Hepatic stellate cell (primary cell): ENCODE measurements around the gene PLEKHN1.
"Not testable (repeated sequence)": the region's sequence is repeated elsewhere in the genome, so short reads cannot be mapped to it uniquely, and the experiment has no call there.

Experiments used
- DNase-seq: peaks from one replicate; pipeline ENCODE4 v3.0.0; 2011; ENCODE audit warnings: low spot score

PLEKHN1 gene

DNA sequence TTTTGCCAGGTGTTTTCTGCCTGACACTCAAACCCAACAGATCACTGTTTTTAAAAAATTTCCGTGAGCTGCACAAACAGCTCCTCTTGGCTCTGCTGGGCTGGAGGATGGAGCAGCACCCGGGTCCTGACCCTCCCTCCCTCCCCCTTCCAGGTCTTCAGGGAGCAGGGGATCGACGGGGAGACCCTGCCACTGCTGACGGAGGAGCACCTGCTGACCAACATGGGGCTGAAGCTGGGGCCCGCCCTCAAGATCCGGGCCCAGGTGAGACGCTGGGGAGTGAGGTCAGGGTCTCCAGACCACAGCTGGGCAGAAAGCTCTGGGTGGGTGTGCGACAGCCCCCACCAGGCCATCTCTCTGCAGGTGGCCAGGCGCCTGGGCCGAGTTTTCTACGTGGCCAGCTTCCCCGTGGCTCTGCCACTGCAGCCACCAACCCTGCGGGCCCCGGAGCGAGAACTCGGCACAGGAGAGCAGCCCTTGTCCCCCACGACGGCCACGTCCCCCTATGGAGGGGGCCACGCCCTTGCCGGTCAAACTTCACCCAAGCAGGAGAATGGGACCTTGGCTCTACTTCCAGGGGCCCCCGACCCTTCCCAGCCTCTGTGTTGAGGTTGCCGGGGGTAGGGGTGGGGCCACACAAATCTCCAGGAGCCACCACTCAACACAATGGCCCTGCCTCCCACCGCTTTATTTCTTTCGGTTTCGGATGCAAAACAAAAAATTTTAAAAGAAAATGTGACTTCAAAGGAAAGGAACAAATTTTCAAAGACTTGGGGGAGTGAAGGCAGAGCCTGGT is 22.5 kb upstream of the PLEKHN1 start:
- DNase-seq = no peak

DNA sequence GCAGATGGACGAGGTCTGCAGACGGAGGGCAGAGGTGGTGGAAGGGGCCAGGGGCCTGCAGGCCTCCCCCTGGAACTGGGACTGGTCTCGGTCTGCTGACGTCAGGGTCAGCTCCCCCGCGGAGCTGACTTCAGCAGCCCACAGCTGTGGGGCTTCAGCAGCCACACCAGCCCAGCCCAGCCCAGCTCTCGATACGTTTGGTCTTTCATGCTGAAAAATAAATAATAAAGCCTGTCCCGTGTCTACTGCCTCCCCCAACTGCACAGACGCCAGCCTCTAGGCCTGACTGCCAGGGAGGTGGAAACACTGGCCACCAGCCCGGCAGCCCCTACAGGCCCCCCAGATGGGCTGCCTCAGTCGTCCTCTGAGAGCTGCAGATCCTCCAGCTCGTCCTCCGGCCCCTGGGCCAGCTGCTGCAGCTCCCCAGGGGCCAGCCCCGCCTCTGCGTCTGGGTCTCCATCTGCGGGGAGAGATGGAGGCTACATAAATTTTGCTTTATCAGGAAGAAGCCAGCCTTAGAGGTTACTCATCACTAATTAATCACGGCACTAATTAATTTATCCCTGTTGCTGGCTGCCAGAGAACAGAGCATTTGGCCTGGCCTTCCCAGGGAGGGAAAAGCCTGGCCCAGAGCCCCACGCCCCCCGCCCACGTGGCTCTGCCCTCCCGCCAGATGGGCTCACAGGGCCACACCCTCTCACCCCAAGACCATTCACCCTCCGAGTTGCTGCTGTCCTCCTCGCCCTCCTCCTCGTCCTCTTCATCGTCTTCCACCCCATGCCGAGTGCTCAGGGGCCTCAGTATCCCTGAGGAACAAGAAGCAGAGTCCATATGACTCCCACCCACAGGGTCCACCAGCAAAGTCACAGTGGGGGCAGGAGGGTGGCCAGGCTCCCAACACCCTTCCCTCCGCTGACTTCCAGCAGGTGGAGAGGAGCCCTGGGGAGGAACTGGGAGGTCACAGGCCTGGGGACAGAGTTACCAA is 21.6 kb upstream of the PLEKHN1 start:
- DNase-seq = no peak

DNA sequence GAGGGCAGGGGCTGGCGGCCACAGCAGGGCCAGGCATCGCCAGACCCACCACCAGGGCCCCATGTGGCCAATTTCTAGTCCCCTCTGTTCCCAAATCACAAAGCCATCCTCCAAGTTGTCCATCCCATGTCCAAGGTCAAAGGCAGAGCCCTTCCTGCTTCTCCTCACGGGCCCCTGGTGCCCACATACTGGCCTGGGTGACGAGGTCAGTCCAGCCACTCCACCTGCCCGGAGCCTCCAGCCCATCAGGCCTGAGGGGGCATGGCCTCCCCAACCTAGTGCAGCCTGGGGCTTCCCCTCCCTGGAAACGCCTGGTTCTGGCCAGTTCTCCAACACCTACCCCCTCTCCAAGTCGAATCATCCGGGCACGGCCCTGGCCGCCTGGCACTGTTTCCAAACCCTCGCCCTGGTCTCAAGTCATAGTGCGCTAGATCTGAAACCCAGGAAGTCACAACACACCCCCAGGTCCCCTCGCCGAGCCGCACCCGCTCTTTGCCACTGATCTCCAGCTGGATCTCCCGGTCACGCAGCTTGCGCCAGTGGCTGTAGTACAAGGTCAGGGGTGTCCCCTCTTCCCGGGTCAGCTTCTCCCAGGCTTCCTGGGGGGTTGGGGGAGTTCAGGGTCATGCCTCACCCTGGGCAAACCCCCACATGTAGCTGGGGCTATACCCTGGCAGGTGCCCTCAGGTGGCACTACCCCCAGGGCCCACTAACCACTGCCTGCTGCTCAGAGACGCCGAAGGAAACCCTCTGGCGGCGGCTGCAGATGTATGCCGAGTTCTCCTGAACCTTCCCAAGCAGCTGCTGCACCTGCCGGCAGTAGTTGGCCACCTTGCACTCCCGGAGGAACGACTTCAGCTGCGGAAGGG is 20.4 kb upstream of the PLEKHN1 start:
- DNase-seq = no peak

DNA sequence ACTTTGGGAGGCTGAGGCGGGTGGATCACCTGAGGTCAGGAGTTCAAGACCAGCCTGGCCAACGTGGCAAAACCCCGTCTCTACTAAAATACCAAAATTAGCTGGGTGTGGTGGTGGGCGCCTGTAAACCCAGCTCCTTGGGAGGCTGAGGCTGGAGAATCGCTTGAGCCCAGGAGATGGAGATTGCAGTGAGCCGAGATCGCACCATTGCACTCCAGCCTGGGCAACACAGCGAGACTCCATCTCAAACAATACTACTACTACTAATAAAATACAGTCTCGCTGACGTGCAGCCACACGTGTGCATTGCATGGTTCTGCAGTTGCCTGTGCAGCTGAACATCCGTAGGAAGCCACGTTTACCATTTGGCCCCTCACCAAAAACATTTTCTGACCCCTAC is 19.5 kb upstream of the PLEKHN1 start:
- not testable (repeated sequence) for DNase-seq

DNA sequence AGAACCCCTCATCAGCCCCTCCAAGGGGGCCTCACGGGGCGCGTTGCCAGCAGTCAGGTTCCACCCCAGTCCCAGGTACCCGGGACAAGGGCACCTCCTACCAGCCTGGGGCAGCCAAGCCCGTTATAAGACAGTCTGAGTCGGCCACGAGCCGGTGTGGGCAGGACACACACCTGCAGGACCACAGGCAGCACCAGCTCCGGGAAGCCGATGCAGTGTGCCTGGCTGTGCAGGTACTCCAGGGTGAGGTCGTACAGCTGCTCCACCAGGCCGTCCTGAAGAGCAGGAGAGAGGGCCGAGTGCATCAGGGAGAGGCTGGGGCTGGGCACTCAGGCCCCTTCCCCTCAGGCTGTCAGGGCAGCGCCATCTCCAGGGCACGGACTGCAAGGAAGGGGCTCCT is 18.3 kb upstream of the PLEKHN1 start:
- DNase-seq = no peak

DNA sequence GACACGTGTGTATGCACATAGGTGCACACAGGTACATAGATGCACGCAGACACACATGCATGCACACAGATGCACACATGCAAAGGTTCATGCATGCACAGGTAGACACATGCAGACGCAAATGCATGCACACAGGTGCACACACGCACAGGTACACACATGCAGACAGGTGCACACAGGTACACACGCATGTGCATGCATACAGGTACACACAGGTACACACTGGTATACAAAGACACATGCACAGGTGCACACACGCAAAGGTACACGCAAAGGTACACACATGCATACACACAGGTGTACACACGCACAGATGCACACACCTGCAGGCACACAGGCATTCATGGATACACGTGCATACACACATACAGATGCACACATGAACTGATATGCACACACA is 16.0 kb upstream of the PLEKHN1 start:
- DNase-seq = no peak

DNA sequence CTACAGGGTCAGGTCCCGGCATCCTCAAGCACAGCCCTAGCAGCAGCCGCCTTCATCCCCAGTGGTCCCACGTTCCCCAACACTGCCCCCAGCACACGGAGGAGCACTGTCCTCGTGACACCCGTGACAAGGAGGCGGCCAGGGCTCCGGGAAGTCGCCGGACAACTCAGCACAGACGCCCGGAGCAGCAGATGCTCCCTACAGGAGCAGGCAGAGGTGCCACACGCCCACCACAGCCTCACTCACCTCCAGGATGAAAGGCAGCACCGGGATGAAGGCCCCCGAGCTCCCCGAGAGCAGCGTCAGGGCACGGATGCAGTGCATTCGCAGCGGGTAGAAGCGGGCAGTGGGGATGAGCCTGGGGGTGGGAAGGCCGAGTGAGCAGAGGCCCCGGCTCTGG is 15.4 kb upstream of the PLEKHN1 start:
- DNase-seq = no peak

DNA sequence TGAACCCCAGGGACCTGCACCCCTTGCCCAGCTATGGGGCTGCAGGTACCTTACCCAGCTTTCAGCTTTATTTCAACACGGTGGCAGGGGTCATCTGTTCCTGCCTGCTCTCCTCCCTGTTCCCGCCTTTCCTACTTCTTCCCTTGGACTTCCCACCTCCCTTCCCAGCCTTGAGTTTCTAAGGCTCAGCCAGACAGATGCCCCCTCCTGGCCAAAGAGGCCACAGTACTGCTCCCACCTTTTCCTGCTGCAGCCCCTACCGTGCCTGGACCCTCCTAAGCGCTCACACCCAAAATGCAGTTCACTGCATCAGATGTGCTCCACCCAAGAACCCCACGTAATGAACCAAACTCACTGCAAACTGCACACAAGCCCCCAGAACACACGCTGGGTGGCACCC is 14.9 kb upstream of the PLEKHN1 start:
- no peak for DNase-seq

DNA sequence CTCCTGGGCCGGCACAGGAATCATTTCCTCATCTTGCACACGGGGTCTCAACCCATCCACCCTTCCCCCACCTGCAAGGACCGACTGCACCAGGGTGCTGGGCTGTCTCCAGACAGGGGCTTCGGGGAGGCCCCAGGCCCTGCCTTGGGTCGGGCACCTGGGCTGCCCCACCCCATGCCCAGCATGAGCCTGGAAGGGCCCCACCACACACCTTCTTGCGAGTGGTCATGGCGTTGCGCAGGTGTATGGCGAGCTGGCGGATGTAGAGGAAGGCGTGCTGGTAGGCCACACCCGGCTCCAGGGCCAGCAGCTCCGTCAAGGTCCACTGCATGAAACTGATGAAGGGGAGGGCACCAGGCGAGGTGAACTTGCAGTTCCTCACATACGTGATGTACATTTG is 14.1 kb upstream of the PLEKHN1 start:
- DNase-seq = no peak

DNA sequence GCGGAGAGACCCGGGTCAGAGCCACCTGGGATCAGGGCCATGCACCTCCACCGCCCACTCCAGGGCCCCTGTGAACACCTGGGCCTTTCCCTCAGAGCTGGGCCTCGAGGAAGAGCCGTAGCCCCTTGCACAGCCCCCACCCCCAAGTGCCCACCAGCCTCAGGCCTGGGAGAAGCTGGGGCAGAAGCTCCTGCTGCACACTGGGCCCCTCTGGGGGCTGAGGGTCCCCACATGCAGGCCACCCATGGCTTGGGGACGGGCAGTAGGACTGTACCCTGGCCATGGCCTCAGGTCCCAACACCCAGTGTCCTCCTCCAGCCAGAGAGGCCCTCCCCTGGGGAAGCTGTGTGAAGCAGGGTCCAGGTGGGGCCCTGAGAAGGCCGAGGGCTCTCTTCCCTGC is 13.7 kb upstream of the PLEKHN1 start:
- no peak for DNase-seq

DNA sequence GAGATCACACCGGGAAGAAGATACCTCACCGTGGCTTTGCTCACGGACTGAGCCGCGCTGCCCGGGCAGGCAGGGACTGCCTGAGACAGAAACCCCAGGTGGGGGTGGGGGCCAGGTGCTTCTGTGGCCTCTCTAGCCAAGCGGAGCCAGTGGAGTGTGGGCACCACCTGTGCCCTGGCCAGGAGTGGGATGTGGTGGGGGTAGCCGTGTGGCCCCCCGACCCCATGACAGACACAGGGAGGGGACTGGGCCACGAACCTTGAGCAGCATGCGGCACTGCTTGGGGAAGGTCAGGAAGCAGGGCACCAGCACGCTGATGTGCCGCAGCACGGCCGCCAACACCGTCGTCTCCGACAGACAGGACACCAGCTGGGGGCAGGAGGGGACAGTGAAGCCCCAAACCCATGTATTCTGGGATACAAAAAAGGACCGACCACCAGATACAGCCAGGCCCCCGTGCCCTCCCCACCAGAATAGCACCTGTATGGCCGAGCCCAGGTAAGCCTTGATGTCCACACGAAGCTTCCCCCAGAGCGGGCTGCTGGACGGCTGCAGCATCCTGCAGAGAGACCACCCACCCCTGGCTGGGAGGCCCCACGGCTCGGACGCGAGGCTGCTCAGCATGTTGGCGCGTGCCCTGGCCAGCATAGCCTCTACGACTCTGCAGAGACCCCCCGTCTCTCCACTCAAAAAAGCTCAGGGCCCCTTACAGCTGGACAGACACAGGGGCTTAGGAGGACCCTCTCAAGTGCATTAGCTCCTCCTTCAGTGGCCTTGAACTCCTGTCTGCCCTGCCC is 12.6 kb upstream of the PLEKHN1 start:
- no peak for DNase-seq

DNA sequence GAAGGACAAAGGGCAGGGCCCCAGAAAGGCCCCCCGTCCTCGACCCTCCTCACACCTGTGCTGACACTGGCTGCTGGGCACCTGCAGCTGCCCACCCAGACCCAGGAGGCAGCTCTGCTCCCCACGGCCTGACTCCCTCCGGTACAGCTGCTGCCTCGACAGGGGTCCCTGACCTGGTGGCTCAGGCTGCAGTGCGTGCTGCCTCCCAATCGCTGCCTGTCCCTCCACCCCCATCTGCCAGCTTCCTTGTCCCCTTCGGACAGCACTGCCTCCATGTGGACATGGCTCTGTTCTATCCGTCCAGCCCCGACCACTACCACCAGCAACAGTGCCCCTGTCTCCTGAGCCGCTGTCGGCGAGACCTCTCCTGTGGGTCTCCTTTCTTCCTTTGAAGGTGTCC is 11.4 kb upstream of the PLEKHN1 start:
- DNase-seq = no peak

DNA sequence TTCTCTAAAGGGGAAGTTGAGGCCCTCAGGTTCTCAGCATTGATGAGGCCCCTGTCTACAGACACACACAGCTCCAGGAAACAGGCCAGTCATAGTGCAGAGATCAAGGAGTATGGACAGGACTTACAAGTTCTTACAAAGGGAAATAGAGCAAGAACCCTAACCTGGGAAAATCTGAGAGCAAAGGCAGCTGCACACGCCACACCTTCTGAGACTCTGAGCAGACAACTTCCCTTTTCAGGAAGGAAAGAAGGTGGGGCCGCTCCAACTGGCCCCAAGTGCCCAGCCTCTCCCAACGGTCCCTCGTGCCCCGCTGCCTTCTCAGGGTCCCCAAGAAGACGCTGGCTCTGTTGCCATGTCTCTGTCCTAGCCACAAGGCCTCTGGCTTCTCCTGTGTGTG is 10.8 kb upstream of the PLEKHN1 start:
- DNase-seq = no peak

DNA sequence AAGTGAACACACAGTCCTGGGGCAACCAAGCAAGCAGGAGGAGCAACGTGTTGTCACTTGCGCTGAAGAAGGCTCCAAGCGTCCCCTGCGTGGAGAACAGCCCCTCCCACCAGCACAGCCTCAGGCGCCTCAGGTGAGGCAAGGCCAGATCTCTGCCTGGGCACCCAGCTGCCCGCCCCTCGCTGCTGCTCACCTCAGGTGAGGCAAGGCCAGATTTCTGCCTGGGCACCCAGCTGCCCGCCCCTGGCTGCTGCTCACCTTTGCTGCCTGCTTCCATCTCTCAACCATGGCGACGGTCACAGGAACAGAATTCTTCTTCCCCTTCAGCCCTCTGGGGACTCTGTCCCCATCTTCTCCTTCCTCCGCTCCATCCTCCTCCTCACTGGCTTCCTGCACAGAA is 9.6 kb upstream of the PLEKHN1 start:
- no peak for DNase-seq

DNA sequence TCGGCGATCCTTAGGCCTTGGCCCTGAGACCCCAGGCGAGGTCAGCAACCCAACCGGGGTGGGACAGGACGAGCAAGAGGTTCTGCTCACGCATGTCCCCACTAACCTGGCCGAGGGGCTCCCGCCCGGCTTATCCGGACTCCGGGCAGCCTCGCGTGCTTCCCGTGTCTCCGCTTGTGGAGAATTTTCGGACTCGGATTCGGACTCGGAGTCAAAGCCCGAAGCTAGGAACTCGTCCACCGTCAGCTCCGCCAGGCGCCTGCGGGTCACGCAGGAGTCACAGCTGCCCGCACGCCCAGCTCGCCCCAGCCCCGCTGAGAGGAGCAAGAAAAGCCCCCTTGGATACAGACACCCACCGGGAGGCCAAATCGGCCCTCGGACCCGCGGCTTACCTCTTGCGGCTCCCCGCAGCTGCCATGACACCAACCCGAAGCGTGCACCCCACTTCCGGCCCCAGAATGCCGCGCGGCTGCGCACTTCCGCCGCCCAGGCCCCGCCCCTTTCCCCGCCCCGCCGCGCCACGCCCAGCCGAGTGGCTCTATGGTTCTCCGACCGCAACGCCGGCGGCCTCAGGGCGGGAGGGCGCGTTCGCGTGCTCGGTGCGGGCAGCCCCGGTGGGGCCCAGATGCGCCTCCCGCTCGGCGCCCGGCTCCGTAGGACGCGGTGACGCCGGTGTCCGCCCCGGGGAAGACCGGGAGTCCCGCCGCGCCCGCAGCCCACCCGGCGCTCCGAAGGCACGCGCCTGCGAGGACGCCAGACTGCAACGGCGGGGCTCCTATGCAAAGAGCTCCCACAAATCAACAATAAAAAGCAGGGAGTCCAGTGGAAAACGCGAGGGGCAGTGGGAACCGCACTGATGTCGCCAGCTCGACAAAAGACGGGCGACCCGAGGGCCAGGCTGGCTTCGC is 7.2 kb upstream of the PLEKHN1 start, which contains the start of gene NOC2L:
Gene NOC2L, minus strand, starts transcription at position 434 of the 908 bp plus-strand sequence. Its CDS starts 16 bp downstream, at position 418.
- peak; percentile 92 for DNase-seq

DNA sequence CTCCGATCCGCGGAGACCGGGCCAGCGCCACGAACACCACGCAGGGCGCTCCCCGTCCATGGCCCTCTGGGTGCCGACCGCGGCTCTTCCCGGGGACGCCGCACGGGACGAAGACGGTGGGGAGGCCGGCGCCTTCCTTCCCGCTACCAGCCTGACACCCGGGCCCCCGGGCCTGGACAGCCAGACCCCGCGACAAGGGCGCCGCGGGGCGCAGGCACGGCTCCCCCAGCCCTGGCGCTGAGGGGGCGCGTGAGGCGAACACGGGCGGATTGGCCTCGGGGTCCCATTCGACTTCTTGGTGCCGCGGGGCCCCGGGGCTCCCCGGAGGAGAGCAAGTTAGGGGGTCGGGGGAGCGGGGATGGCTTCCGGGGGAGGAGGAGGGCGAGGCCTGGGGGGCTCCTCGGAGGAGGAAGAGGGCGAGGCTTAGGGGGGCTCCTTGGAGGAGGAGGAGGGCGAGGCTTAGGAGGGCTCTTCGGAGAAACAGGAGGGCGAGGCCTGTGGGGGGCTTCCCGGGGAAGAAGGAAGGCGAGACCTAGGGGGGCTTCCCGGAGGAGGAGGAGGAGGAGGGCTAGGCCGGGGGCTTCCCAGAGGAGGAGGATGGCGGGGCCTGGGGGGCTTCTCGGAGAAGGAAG is 6.4 kb upstream of the PLEKHN1 start:
- no peak for DNase-seq

DNA sequence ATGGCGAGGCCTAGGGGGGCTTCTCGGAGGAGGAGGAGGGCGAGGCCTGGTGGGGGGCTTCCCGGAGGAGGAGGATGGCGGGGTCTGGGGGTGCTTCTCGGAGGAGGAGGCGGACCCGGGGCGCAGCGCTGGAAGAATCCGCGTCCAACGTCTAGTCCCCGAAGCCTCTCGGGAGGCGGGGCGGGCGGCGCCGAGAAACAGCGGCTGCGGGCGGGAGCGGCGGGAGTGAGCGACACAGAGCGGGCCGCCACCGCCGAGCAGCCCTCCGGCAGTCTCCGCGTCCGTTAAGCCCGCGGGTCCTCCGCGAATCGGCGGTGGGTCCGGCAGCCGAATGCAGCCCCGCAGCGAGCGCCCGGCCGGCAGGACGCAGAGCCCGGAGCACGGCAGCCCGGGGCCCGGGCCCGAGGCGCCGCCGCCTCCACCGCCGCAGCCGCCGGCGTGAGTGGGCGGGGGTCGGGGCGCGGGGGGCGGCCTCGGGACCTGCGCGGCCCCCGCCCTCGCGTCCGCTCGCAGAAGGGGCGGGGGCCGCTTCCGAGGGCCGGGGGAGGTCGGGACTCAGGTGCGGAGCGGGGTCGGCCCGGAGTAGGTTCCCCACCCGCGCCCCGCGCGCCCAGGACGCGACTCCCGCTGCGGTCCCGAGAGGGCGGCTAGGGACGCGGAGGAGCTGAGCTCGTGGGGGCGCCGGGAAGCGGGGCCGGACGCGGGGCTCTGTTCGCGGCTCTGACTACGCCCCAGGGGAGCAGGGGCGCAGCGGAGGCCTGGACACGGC is 5.7 kb upstream of the PLEKHN1 start, which contains the start of gene KLHL17:
Gene KLHL17, plus strand, starts transcription at position 222 of the 769 bp plus-strand sequence. Its CDS starts 110 bp downstream, at position 332.
- DNase-seq = peak; percentile 88

DNA sequence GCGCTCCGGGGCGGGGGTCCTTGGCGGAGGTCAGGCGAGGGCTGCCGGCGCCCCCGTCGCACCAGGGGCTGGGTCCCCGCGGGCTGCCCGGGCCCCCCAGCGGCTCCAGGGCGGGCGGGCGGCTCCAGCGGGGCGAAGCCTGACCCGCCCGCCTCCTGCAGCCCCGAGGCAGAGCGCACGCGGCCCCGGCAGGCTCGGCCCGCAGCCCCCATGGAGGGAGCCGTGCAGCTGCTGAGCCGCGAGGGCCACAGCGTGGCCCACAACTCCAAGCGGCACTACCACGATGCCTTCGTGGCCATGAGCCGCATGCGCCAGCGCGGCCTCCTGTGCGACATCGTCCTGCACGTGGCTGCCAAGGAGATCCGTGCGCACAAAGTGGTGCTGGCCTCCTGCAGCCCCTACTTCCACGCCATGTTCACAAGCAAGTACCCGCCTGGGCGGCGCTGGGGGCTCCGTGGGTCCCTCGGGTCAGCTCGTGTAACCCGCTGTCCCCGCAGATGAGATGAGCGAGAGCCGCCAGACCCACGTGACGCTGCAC is 5.1 kb upstream of the PLEKHN1 start:
- no peak for DNase-seq
